B cell (primary cell): ENCODE data around the gene GAL3ST2. TPM values are rescaled to one million over a fixed set of nuclear protein-coding genes. Genes with fewer than 3 reads are reported as not detected.
A peak's percentile ranks its signal among the peaks of the same experiment; 100 is the strongest.

ENCODE experiments used
- ATAC-seq: fragments of 200-7000 bp; cut with Tn5 transposase; one replicate; pipeline ENCODE4 v1.10.0; 2021; ENCODE audit warnings: low read depth, mild to moderate bottlenecking, moderate number of reproducible peaks, moderate library complexity
- CTCF ChIA-PET: fragments of 350-600 bp; sonication (Branson Sonifier 250); formaldehyde crosslinking; loops from one replicate; lab custom pipeline; 2021; ENCODE audit warnings: antibody characterized with exemption, inconsistent platforms; lab: Charles Lee
- POLR2A ChIA-PET: fragments of 350-600 bp; sonication (Branson Sonifier 250); formaldehyde crosslinking; loops from one replicate; lab custom pipeline; 2021; ENCODE audit warnings: antibody characterized with exemption; lab: Charles Lee
- DNase-seq: peaks from one replicate; pipeline ENCODE4 v3.0.0; 2013
- H2AFZ ChIP-seq: 2 replicates; pipeline ENCODE4 v1.6.1; 2012; ENCODE audit warnings: mild to moderate bottlenecking, low read depth, low read length; ENCODE audit not compliant: insufficient read depth, poor library complexity, severe bottlenecking
- H3K27ac ChIP-seq, 2 donors: 1 replicate in 1 of 2; 2 replicates in 1 of 2; pipeline ENCODE4 v1.5.1; 2012 to 2013; ENCODE audit warnings: low read length in 2 of 2, mild to moderate bottlenecking in 2 of 2, moderate library complexity in 1 of 2
- H3K27me3 ChIP-seq, 4 experiments: fragments of 200-600 bp in 1 of 4; sonication (generic) in 1 of 4; replicated peaks in 1 of 4; 1 replicate in 2 of 4; 2 replicates in 2 of 4; pipeline versions ENCODE4 v1.6.1 to v1.7.0; 2013 to 2016; ENCODE audit warnings: low read length in 3 of 4, mild to moderate bottlenecking in 2 of 4, mixed read lengths in 1 of 4, moderate library complexity in 1 of 4; ENCODE audit not compliant: insufficient read depth in 4 of 4, control insufficient read depth in 3 of 4; ENCODE audit errors: control extremely low read depth in 1 of 4
- H3K36me3 ChIP-seq, 2 experiments: replicated peaks in 1 of 2; 1 replicate in 1 of 2; 2 replicates in 1 of 2; pipeline versions ENCODE4 v1.6.1 to v1.7.1; 2013; ENCODE audit warnings: low read length in 1 of 2; ENCODE audit not compliant: insufficient read depth in 2 of 2, control insufficient read depth in 1 of 2; ENCODE audit errors: control extremely low read depth in 1 of 2, extremely low read depth in 1 of 2
- H3K4me1 ChIP-seq, 2 donors: fragments of 200-600 bp in 1 of 2; sonication (generic) in 1 of 2; 1 replicate in 1 of 2; 2 replicates in 1 of 2; pipeline versions ENCODE4 v1.5.1 to v1.6.1; 2013 to 2017; ENCODE audit warnings: low read length in 2 of 2; ENCODE audit not compliant: control insufficient read depth in 2 of 2, insufficient read depth in 2 of 2
- H3K4me2 ChIP-seq: replicated peaks from 2 replicates; pipeline ENCODE3; 2012; ENCODE audit warnings: mild to moderate bottlenecking, low read depth, low read length; ENCODE audit not compliant: poor library complexity, severe bottlenecking
- H3K4me3 ChIP-seq, 5 experiments: fragments of 200-600 bp in 1 of 5; sonication (generic) in 1 of 5; 1 replicate in 3 of 5; 2 replicates in 2 of 5; pipeline versions ENCODE4 v1.5.1 to v1.7.0; 2011 to 2016; ENCODE audit warnings: low read length in 4 of 5, mild to moderate bottlenecking in 4 of 5, low read depth in 2 of 5, control low read depth in 1 of 5, moderate library complexity in 1 of 5; ENCODE audit not compliant: insufficient read depth in 1 of 5; ENCODE audit errors: control extremely low read depth in 1 of 5, extremely low read depth in 1 of 5
- H3K79me2 ChIP-seq: fragments of 200-600 bp; sonication (generic); one replicate; pipeline ENCODE4 v1.6.0; 2016; ENCODE audit warnings: low read length; ENCODE audit not compliant: control insufficient read depth, insufficient read depth
- H3K9ac ChIP-seq: fragments of 200-600 bp; sonication (generic); 2 replicates; pipeline ENCODE4 v1.6.1; 2017; ENCODE audit warnings: mild to moderate bottlenecking, low read length, moderate library complexity
- H3K9me3 ChIP-seq, 3 donors: one replicate each; pipeline versions ENCODE4 v1.6.1 to v1.7.1; 2013; ENCODE audit warnings: low read length in 2 of 3; ENCODE audit not compliant: control insufficient read depth in 2 of 3, insufficient read depth in 1 of 3; ENCODE audit errors: control extremely low read depth in 1 of 3
- H4K20me1 ChIP-seq: 2 replicates; pipeline ENCODE4 v1.6.0; 2012; ENCODE audit warnings: mild to moderate bottlenecking, low read length; ENCODE audit not compliant: insufficient read depth, control insufficient read depth, poor library complexity, severe bottlenecking
- H3K27ac Mint-ChIP-seq: one replicate; pipeline ENCODE4 v1.8.0; 2021; ENCODE audit warnings: mixed read lengths
- H3K27me3 Mint-ChIP-seq: one replicate; pipeline ENCODE4 v1.8.0; 2021; ENCODE audit warnings: mixed read lengths
- H3K4me1 Mint-ChIP-seq: one replicate; pipeline ENCODE4 v1.8.0; 2021; ENCODE audit warnings: mixed read lengths
- H3K4me3 Mint-ChIP-seq: one replicate; pipeline ENCODE4 v1.8.0; 2021; ENCODE audit warnings: mixed read lengths
- H3K9me3 Mint-ChIP-seq: one replicate; pipeline ENCODE4 v1.8.0; 2022; ENCODE audit warnings: mixed read lengths; ENCODE audit not compliant: insufficient read depth
- CTCF ChIP-seq: fragments of 200-600 bp; IDR thresholded peaks from one replicate; pipeline ENCODE4 v1.8.0; 2022; ENCODE audit warnings: antibody characterized with exemption, mild to moderate bottlenecking
- EZH2 ChIP-seq: IDR thresholded peaks from 2 replicates; pipeline ENCODE4 v1.6.1; 2012; ENCODE audit warnings: borderline replicate concordance, low read depth, mild to moderate bottlenecking, moderate library complexity, low read length; ENCODE audit not compliant: insufficient read depth, poor library complexity, severe bottlenecking
- WGBS: methylation state at CpG from one replicate; pipeline ENCODE4 v1.1.5; 2013; ENCODE audit warnings: missing lambda C conversion rate; ENCODE audit not compliant: insufficient coverage; 5-methylcytosine and 5-hydroxymethylcytosine counted together
- intact Hi-C: fragments of 100-400 bp; cut with micrococcal nuclease; formaldehyde crosslinking; loops from one replicate; pipeline ENCODE4 v1.10.0; 2022
- polyA plus RNA-seq: library from polyadenylated mRNA; depleted of rRNA; stranded (reverse); fragments of >200 nt; gene quantifications from 2 replicates; pipeline ENCODE4 v1.2.3, GENCODE V29; 2012
- total RNA-seq, 2 donors: library from RNA; stranded (reverse); fragments of 120-200 nt in 1 of 2; gene quantifications; 1 replicate in 1 of 2; 2 replicates in 1 of 2; pipeline versions ENCODE4 v1.2.3 to v1.2.4, GENCODE V29; 2013 to 2022

Gene GAL3ST2
- total and polyA plus RNA-seq, 2 donors (not counting 1 experiment from before 2014, with no cell fraction given): 0.10 TPM; not detected in 1

- peak; percentile 77 for ATAC-seq
- peak; percentile 38 for DNase-seq
- Histone ChIP-seq H3K9ac (no peak overlapping the region), H3K79me2 (no peaks in the 10 kb centered on the region), H3K4me3 (no peak overlapping the region), H3K27me3 (peaks cover 0 to 16% (median 0%) of the 10 kb centered on the region in 4 experiments), H3K4me2 (peak overlapping the region; percentile 28), H3K4me1 (peaks cover 10 to 22% of the 10 kb centered on the region in 2 donors), H4K20me1 (no peaks in the 10 kb centered on the region), H3K36me3 (no peaks in the 10 kb centered on the region), H3K27ac (no peak overlapping the region), H3K9me3 (peaks cover 0 to under 1% (median 0%) of the 10 kb centered on the region in 3 donors), H2AFZ (no peak overlapping the region)
- 25% methylated on average over 20 of the region's 20 CpGs for WGBS
- POLR2A ChIA-PET: no interaction called here
- CTCF ChIA-PET: no interaction called here
- Mint-ChIP-seq H3K9me3 (no peaks in the 10 kb centered on the region), H3K4me3 (peak overlapping the region; percentile 23), H3K27ac (peak overlapping the region; percentile 83), H3K4me1 (peaks cover 15% of the 10 kb centered on the region), H3K27me3 (peaks cover 8% of the 10 kb centered on the region)
- TF ChIP-seq EZH2: no peak
- TF ChIP-seq CTCF: no peak
- intact Hi-C loops: no loop called here
Measured at GRCh38 chr2:241813644-241814392, 37.2 kb downstream of the GAL3ST2 start.

- peaks cover 0 to 18% (median 0%) of the 10 kb centered on the region in 4 experiments for H3K27me3 ChIP-seq
- TF ChIP-seq EZH2 (no peak), CTCF (no peak)
- peaks cover 10 to 27% of the 10 kb centered on the region in 2 donors for H3K4me1 ChIP-seq
- intact Hi-C loops: no loop called here
- H3K4me3 ChIP-seq: no peak overlapping the region
- Mint-ChIP-seq H3K27me3 (peaks cover 11% of the 10 kb centered on the region), H3K27ac (peak overlapping the region; percentile 83), H3K4me1 (peaks cover 17% of the 10 kb centered on the region), H3K4me3 (peak overlapping the region; percentile 23), H3K9me3 (no peaks in the 10 kb centered on the region)
- no peaks in the 10 kb centered on the region for H3K36me3 ChIP-seq
- peaks cover 0 to 6% (median 0%) of the 10 kb centered on the region in 3 donors for H3K9me3 ChIP-seq
- H3K4me2 ChIP-seq: peak overlapping the region; percentile 28
- ChIA-PET CTCF (no interaction called here), POLR2A (no interaction called here)
- no peak overlapping the region for H3K9ac ChIP-seq
- WGBS: 97% methylated on average over 17 of the region's 17 CpGs
- no peak for ATAC-seq
- no peaks in the 10 kb centered on the region for H3K79me2 ChIP-seq
- no peaks in the 10 kb centered on the region for H4K20me1 ChIP-seq
- H2AFZ ChIP-seq: no peak overlapping the region
- H3K27ac ChIP-seq: no peak overlapping the region
- DNase-seq: no peak
Measured at GRCh38 chr2:241814393-241814642, 37.7 kb downstream of the GAL3ST2 start.
